ENCODE results near the gene KDM5C.

DNA sequence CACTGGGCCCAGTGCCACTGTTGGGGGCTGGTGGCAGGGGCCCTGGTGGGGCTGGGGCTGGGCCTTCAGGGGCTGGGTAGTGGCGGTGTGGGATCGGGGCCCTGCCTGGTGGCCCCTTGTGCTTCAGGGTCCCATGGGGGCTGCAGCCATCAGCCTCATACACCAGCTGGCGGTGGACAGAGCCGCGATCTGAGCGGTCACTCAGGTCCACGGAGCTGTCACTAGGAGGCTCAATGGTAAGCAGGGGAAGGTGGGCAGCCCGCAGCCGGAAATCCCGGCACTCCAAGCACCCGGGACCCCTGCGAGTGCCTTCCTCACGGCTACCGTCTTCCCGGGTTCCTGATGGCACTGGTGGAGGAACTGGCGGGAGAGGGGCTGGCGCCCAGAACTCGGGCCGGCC lies 25.5 kb upstream of the KDM5C start:
- TF ChIP-seq, protein P1, sequence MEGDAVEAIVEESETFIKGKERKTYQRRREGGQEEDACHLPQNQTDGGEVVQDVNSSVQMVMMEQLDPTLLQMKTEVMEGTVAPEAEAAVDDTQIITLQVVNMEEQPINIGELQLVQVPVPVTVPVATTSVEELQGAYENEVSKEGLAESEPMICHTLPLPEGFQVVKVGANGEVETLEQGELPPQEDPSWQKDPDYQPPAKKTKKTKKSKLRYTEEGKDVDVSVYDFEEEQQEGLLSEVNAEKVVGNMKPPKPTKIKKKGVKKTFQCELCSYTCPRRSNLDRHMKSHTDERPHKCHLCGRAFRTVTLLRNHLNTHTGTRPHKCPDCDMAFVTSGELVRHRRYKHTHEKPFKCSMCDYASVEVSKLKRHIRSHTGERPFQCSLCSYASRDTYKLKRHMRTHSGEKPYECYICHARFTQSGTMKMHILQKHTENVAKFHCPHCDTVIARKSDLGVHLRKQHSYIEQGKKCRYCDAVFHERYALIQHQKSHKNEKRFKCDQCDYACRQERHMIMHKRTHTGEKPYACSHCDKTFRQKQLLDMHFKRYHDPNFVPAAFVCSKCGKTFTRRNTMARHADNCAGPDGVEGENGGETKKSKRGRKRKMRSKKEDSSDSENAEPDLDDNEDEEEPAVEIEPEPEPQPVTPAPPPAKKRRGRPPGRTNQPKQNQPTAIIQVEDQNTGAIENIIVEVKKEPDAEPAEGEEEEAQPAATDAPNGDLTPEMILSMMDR (IDR thresholded peaks at IDR 0.05): no peak
- no peak for TF ChIP-seq POLR2A (IDR thresholded peaks at IDR 0.05)

Measured in thyroid gland (tissue), 4 donors.